H1 (cell line): ENCODE results near the gene BRCA2. TPM values are rescaled to one million over a fixed set of nuclear protein-coding genes. Genes with fewer than 3 reads are reported as not detected.

Source experiments
- CHD7 ChIP-seq: fragments of 300-600 bp; sonication (generic); IDR thresholded peaks from 2 replicates; pipeline ENCODE4 v1.7.1; 2012; ENCODE audit warnings: low read length, moderate library complexity, mild to moderate bottlenecking, inconsistent platforms; ENCODE audit not compliant: insufficient replicate concordance
- RBBP5 ChIP-seq: IDR thresholded peaks from 2 replicates; pipeline ENCODE4 v1.7.1; 2012; ENCODE audit warnings: low read depth, mild to moderate bottlenecking, inconsistent platforms, low read length, moderate library complexity, borderline replicate concordance
- polyA plus RNA-seq, 7 experiments: library from polyadenylated mRNA; depleted of rRNA in 3 of 7; stranded (reverse) in 5 of 7; unstranded in 2 of 7; fragments of >200 nt in 5 of 7; fragments of 200-250 nt in 2 of 7; gene quantifications; 1 replicate in 5 of 7; 2 replicates in 1 of 7; 4 replicates in 1 of 7; pipeline versions ENCODE4 v1.2.1 to v1.2.3, GENCODE V29; 2011 to 2013; ENCODE audit warnings: missing spikeins in 2 of 7, mixed read lengths in 2 of 7
- total RNA-seq: library from RNA; stranded (reverse); fragmentation: NEBNext Ultra II Directional; extraction: Animal tissue kit (Norgen Biotek cat#: 25700); gene quantifications from 2 replicates; pipeline ENCODE4 v1.2.1, GENCODE V29; 2021

Gene BRCA2
- total and polyA plus RNA-seq, 2 of the 8 experiments (the other 6 are each of a cell fraction or from before 2014, with no cell fraction given): 4.2 to 24.9 TPM

- no peak for TF ChIP-seq CHD7
- no peak for TF ChIP-seq RBBP5
Measured at GRCh38 chr13:32446773-32447465, 131.6 kb downstream of the BRCA2 start (continued).
